ENCODE data around the gene ISG20.
"Not testable (repeated sequence)": the region's sequence is repeated elsewhere in the genome, so short reads cannot be mapped to it uniquely, and the experiment has no call there.

The ISG20 gene

DNA sequence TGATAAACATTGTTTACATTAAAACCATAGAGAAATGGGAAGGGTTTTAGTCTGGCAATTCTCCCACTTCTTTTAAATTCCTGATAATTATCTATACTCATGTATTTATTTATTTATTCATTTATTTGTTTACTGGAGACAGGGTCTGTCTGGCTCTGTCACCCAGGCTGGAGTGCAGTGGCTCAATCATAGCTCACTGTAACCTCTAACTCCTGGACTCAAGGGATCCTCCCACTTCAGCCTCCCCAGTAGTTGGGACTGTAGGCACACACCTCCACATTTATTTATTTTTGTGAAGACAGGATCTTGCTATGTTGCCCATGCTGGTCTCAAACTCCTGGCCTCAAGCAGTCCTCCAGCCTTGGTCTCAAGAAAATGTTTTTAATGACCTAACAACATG is 20.1 kb upstream of the ISG20 start:
- DNase-seq (ENCODE audit: low read depth in 3 of 3, low spot score in 1 of 3): no peak

DNA sequence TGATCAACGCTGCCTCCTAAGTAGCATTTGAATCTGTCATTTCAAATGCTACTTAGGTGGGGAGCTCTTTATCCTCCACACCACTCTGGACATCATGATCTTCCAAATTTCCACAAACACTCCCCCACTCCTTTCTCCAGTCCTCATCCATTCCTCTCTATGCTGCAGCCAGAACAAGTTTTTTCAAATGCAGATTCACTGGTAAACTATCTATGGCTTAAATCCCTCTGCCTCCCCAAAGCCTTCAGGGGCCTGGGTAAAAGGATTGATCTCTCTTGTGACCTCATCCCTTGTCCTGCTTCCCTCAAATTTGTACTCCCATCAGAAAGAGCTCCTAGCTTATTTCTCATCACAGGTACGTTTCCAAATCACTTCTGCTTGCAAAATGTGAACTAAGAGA is 19.0 kb upstream of the ISG20 start:
- no peak for DNase-seq (ENCODE audit: low read depth in 3 of 3, low spot score in 1 of 3)

DNA sequence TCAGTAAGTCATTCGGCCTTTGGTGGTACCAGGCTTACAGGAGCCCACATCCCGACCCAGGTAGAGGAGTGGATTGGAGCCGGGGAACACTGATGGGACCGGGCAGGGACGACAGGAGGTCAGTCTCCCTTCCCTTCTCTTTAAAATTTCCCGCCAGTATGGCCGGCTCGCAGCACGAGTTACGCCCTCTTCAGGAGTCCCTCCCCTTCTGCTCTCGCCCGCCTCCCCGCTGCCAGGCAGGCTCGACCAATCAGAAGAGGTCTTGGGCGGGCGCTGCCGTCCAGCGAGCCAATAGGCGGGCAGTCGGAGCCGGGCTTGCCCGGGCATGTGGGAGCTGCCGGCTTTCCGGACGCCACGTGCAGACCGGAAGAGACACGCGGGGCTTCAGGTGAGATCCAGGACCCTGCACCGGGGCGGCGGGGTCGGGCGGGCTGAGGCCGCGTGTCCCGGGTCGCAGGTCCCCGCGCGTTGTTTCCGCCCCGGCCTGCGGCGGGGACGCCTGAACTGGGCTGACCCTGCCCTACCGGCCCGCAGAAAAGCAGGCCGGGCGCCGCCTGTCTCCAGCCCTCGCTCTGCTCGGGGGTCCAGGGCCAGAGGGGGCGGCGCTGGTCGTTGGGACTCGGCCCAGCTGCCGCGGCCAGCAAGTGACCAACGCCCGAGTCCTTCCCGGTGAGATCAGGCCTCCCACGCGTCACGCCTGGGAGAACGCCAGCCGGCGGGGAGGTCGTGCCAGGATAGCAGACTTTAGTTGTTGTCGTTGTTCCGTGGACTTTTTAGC is 17.6 kb upstream of the ISG20 start, which contains the start of gene AEN:
Gene AEN, plus strand, starts transcription at position 346 of the 778 bp plus-strand sequence. CDS start 4,870 bp downstream, outside the sequence.
- peak; percentile 87 to 91 (median 88) for DNase-seq (ENCODE audit: low read depth in 3 of 3, low spot score in 1 of 3)

DNA sequence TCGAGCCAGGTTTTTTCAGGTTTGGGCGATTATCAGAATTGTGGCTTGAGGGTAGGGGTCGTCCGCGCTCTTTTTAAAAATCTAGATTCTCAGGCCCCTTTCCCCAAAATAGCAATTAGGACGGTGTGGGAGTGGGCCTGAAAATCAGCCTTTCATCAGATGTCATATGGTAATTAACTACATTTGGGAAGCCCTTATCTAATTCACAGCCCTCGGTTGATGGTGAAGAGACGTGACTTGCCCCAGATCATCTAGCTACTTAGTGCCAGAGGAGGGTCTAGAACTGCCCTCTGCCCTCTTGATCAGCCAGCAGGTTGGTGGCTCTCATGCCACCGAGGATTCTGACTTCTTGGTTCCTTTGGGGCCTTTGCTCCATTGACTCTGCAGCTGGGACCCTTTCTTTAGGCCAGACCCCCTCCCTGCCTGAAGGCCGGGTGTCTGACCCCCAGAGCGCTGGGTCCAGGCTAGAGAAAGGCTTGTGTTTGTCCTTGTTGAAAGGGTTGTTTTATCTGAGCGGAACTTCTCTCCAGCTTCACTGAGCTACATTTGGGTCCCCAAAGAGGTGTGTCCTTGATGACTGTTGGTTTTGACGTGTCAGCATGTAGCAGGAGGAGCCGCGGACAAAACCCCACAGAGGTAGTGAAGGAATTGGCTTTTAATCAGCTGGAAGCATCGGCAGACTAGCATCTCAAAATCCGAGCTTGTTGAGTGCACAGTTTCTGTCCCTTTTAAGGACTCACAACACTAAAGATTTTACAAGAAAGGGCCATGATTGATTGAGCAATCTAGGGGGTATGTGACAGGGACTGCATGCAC is 16.8 kb upstream of the ISG20 start:
- DNase-seq (ENCODE audit: low read depth in 3 of 3, low spot score in 1 of 3): no peak

- no peak for DNase-seq (ENCODE audit: low read depth in 3 of 3, low spot score in 1 of 3)
These were observed 16.2 kb upstream of the ISG20 start for GRCh38 chr15:88622605-88622975.

- DNase-seq (ENCODE audit: low read depth in 3 of 3, low spot score in 1 of 3): no peak
These were observed 15.8 kb upstream of the ISG20 start for GRCh38 chr15:88623061-88623460.

GRCh38 chr15:88623632-88624031 is 15.2 kb upstream of the ISG20 start:
- no peak for DNase-seq (ENCODE audit: low read depth in 3 of 3, low spot score in 1 of 3)

GRCh38 chr15:88624156-88624970 is 14.5 kb upstream of the ISG20 start:
- DNase-seq (ENCODE audit: low read depth in 3 of 3, low spot score in 1 of 3): no peak

DNA sequence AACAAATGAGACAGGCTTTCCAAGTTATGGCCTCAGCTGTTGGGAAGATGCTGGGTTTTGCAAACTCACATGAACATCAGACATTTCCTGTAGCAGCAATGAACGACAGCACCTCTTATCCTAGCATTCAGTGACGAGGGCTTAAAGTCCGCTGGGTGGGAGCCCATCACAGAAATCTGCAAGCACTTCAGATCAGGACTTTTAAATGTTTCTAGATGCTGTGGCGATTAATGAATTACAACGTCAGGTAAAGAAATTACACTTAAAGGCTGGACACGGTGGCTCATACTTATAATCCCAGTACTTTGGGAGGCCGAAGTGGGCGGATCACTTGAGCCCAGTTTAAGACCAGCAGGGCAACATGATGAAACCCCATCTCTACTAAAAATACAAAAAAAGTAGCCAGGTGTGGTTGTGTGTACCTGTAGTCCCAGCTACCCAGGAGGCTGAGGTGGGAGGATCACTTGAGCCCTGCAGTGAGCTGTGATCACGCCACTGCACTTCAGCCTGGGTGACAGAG is 13.8 kb upstream of the ISG20 start:
- no peak for DNase-seq (ENCODE audit: low read depth in 3 of 3, low spot score in 1 of 3)

GRCh38 chr15:88625943-88626741 is 12.7 kb upstream of the ISG20 start:
- DNase-seq (ENCODE audit: low read depth in 3 of 3, low spot score in 1 of 3): no peak

- peak in 2 of 3 donors; percentile 47 to 56 for DNase-seq (ENCODE audit: low read depth in 3 of 3, low spot score in 1 of 3)
These were observed 11.4 kb upstream of the ISG20 start for GRCh38 chr15:88627463-88627862.

DNA sequence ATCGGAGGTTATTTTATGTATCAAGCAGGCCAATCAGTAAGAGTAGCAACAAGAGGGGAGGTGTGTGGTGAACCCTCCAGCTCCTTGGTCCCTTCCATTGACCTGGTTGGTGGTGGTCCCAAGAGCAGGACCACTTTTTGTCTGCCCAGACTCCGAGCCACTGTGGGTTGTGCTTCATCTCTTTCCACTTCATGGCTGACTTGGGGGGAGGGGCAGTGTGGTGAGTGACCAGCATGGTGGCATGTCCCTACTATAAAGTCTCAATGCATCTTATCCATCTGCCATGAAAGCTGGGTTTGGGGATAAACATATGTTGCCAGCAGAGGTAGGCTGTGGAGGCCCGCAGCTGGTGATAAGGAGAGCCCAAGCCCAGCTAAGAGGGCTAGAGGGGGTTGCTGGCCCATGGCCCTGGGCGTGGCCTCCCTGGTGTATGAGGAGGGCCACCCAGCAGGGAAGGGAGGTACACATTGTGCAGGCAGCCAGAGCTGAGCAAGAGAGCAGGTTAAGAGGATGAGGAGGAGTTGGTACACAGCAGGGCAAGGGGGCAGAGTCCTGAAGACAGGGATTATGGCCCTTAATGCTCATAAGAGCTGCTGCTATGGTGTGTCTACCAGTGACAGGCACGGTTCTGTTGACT is 10.7 kb upstream of the ISG20 start:
- no peak for DNase-seq (ENCODE audit: low read depth in 3 of 3, low spot score in 1 of 3)

GRCh38 chr15:88629071-88629470 is 9.7 kb upstream of the ISG20 start:
- DNase-seq (ENCODE audit: low read depth in 3 of 3, low spot score in 1 of 3): no peak

GRCh38 chr15:88630141-88630721 is 8.6 kb upstream of the ISG20 start:
- DNase-seq (ENCODE audit: low read depth in 3 of 3, low spot score in 1 of 3): no peak

GRCh38 chr15:88630798-88631463 is 7.9 kb upstream of the ISG20 start:
- DNase-seq (ENCODE audit: low read depth in 3 of 3, low spot score in 1 of 3): no peak

- DNase-seq (ENCODE audit: low read depth in 3 of 3, low spot score in 1 of 3): no peak
These were observed 7.3 kb upstream of the ISG20 start for GRCh38 chr15:88631464-88632028.

GRCh38 chr15:88632797-88633196 is 6.0 kb upstream of the ISG20 start:
- DNase-seq (ENCODE audit: low read depth in 3 of 3, low spot score in 1 of 3): not testable (repeated sequence)

GRCh38 chr15:88634449-88634848 is 4.4 kb upstream of the ISG20 start:
- DNase-seq (ENCODE audit: low read depth in 3 of 3, low spot score in 1 of 3): no peak

GRCh38 chr15:88635318-88635717 is 3.5 kb upstream of the ISG20 start:
- no peak for DNase-seq (ENCODE audit: low read depth in 3 of 3, low spot score in 1 of 3)

Measured in stimulated activated CD4-positive, alpha-beta T cell treated with anti-CD3 and anti-CD28 coated beads, TNF-alpha, amount 100 ng/mL, for 1 hour (primary cell).